Psoas muscle (tissue), 8 donors: ENCODE measurements around the gene PCDH9. TPM values are rescaled to one million over a fixed set of nuclear protein-coding genes. Genes with fewer than 3 reads are reported as not detected.

ENCODE experiments used
- ATAC-seq, 4 donors: fragments of 200-7000 bp; cut with Tn5 transposase; one replicate each; pipeline ENCODE4 v1.9.1; 2020; ENCODE audit warnings: moderate library complexity in 3 of 4, mild to moderate bottlenecking in 2 of 4
- DNase-seq, 2 donors: peaks; one replicate each; pipeline ENCODE4 v3.0.0-alpha.2; 2020
- H3K27ac ChIP-seq: fragments of 200-600 bp; one replicate; pipeline ENCODE4 v1.8.0; 2022
- H3K27me3 ChIP-seq, 3 donors: fragments of 200-600 bp in 1 of 3; one replicate each; pipeline versions ENCODE4 v1.6.1 to v1.8.0; 2013 to 2022; ENCODE audit warnings: low read length in 2 of 3, mild to moderate bottlenecking in 2 of 3, moderate library complexity in 1 of 3; ENCODE audit not compliant: insufficient read depth in 3 of 3
- H3K36me3 ChIP-seq, 2 donors: fragments of 200-600 bp in 1 of 2; one replicate each; pipeline versions ENCODE4 v1.6.1 to v1.8.0; 2013 to 2022; ENCODE audit warnings: low read depth in 1 of 2, mild to moderate bottlenecking in 1 of 2, moderate library complexity in 1 of 2; ENCODE audit not compliant: insufficient read depth in 1 of 2
- H3K4me1 ChIP-seq: fragments of 200-600 bp; one replicate; pipeline ENCODE4 v1.8.0; 2022
- H3K4me3 ChIP-seq: fragments of 200-600 bp; one replicate; pipeline ENCODE4 v1.8.0; 2022; ENCODE audit warnings: mild to moderate bottlenecking
- H3K9me3 ChIP-seq: fragments of 200-600 bp; one replicate; pipeline ENCODE4 v1.8.0; 2022
- WGBS, 3 donors: extraction: QIAGEN DNeasy Blood & Tissue Kit; methylation state at CpG; one replicate each; pipeline versions ENCODE4 v1.1.6 to v1.1.7; 2013; 5-methylcytosine and 5-hydroxymethylcytosine counted together
- intact Hi-C, 2 donors: fragments of 100-400 bp; cut with DNase I; formaldehyde crosslinking; loops; one replicate each; pipeline versions ENCODE4 v1.11.0 to v1.14.2; 2022
- polyA plus RNA-seq, 3 donors: library from polyadenylated mRNA; stranded (reverse); fragments of 200-250 nt; gene quantifications; one replicate each; pipeline ENCODE4 v1.2.3, GENCODE V29; 2013
- total RNA-seq, 4 donors: library from RNA; stranded (reverse); fragmentation: NEBNext Ultra II Directional in 2 of 4; extraction: Animal tissue kit (Norgen Biotek cat#: 25700) in 2 of 4; gene quantifications; one replicate each; pipeline versions ENCODE4 v1.2.1 to v1.2.4, GENCODE V29; 2021 to 2023
- TF ChIP-seq, protein P1 (sequence below): fragments of 200-600 bp; IDR thresholded peaks from one replicate; pipeline ENCODE4 v1.8.0; 2022; ENCODE audit warnings: antibody characterized with exemption
- donor health status: healthy with polysubstance abuse.
- donor health status: DM: no; HTN: no; CAD: no; lungs with moderate emphysema.
- donor health status: Bipolar disorder and iron deficiency.
- donor health status: healthy.
- donor health status: DM: yes; HTN: yes; CAD: no.
- donor health status: DM: no; HTN: no; CAD: no.
- donor health status: DM: no; HTN: no; CAD: no.
- donor health status: DM: yes; HTN: yes; CAD: no.

PCDH9 gene
- total and polyA plus RNA-seq, 7 donors = 0.27 to 4.9 (median 2.1) TPM

DNA sequence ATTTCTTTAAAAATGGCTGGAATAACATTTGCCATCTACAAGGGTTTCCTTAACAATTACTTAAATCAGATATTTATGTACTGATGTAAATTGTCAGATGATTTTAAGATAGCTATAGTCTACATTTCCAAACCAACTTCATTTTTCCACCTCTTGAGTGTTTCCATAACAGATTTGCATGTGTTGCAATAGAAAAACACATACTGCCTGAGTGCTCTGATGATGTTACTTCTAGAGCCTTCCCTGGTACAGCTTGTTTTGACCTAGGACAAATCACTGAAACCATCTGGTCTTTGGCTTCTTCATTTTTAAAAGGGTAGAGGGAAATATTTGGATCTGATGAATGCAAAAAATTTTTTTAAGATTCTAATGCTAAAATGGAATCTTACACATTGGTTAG is 245.9 kb downstream of the PCDH9 start:
- Histone ChIP-seq H3K27ac (no peak overlapping the region), H3K27me3 (no peaks in the 10 kb centered on the region), H3K9me3 (no peaks in the 10 kb centered on the region), H3K36me3 (no peaks in the 10 kb centered on the region), H3K4me1 (no peaks in the 10 kb centered on the region), H3K4me3 (no peak overlapping the region)
- ATAC-seq (no peak), DNase-seq (no peak)
- TF ChIP-seq, protein P1, sequence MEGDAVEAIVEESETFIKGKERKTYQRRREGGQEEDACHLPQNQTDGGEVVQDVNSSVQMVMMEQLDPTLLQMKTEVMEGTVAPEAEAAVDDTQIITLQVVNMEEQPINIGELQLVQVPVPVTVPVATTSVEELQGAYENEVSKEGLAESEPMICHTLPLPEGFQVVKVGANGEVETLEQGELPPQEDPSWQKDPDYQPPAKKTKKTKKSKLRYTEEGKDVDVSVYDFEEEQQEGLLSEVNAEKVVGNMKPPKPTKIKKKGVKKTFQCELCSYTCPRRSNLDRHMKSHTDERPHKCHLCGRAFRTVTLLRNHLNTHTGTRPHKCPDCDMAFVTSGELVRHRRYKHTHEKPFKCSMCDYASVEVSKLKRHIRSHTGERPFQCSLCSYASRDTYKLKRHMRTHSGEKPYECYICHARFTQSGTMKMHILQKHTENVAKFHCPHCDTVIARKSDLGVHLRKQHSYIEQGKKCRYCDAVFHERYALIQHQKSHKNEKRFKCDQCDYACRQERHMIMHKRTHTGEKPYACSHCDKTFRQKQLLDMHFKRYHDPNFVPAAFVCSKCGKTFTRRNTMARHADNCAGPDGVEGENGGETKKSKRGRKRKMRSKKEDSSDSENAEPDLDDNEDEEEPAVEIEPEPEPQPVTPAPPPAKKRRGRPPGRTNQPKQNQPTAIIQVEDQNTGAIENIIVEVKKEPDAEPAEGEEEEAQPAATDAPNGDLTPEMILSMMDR = no peak
- intact Hi-C loops = no loop called here

DNA sequence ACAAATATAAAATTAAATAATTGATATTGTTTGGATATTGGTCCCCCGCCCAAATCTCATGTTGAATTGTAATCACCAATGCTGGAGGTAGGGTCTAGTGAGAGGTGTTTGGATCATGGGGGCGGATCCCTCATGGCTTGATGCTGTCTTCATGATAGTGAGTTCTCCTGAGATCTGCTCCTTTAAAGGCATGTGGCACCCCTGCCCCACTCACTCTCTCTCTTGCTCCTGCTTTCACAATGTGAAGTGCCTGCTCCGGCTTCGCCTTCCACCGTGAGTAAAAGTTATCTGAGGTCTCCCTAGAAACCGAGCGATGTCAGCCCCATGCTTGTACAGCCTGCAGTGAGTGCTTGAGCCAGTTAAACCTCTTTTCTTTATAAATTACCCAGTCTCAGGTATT is 248.2 kb downstream of the PCDH9 start:
- Histone ChIP-seq H3K27me3 (no peaks in the 10 kb centered on the region), H3K9me3 (no peaks in the 10 kb centered on the region), H3K36me3 (no peaks in the 10 kb centered on the region), H3K4me1 (no peaks in the 10 kb centered on the region), H3K4me3 (no peak overlapping the region), H3K27ac (no peak overlapping the region)
- DNase-seq (no peak), ATAC-seq (no peak)
- 95 to 96% (median 95%) methylated on average over 7 of the region's 7 CpGs for WGBS, 3 donors
- intact Hi-C loops = no loop called here
- TF ChIP-seq, protein P1 = no peak

DNA sequence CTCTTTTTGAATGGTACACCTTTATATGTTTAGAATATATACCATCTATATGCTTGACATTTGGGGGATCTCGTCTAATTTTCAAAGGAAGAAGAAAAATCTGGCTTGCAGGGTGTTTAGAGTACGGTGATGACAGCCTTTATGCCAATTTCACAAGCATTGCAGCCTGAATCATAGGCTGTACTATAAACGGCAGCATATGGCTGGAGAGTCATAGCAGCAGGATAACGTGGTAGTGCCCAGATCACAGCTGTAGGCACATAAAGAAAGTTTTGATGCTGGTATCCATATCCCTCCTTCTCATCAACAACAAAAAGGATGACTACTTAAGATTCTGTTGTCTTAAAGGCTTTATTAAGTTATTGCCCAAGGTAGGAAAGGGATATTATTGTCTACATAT is 253.0 kb downstream of the PCDH9 start:
- no peak overlapping the region for H3K27ac ChIP-seq
- H3K9me3 ChIP-seq = no peaks in the 10 kb centered on the region
- H3K36me3 ChIP-seq = no peaks in the 10 kb centered on the region
- no peak overlapping the region for H3K4me3 ChIP-seq
- H3K27me3 ChIP-seq = no peaks in the 10 kb centered on the region
- no peak for DNase-seq
- intact Hi-C loops = no loop called here
- TF ChIP-seq, protein P1 = no peak
- WGBS, 3 donors = 52 to 60% (median 55%) methylated on average over 4 of the region's 4 CpGs
- no peak for ATAC-seq
- H3K4me1 ChIP-seq = no peaks in the 10 kb centered on the region

DNA sequence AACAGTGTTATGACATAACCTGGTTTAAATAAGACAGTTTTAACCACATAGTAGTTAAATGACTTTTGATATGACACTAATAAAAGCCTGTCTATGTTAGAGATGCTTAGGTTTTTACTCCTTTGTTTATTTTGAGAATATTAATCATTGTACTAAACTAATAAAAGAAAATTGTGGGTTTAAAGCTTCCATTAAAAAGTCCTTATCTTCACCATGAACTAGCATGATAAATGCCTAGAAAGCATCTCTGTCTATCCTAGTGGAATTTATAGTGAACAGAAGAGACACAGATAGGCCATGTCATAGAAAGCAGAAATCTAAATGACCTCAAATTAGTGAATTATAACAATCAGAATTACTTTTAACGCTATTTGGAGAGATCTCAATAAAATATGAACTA is 255.2 kb downstream of the PCDH9 start:
- TF ChIP-seq, protein P1 = no peak
- no peak overlapping the region for H3K27ac ChIP-seq
- H3K4me1 ChIP-seq = no peaks in the 10 kb centered on the region
- no peaks in the 10 kb centered on the region for H3K27me3 ChIP-seq
- intact Hi-C loops = no loop called here
- DNase-seq (no peak), ATAC-seq (no peak)
- no peak overlapping the region for H3K4me3 ChIP-seq
- WGBS, 3 donors = 92 to 98% (median 98%) methylated on average over 1 of the region's 1 CpG
- no peaks in the 10 kb centered on the region for H3K9me3 ChIP-seq
- no peaks in the 10 kb centered on the region for H3K36me3 ChIP-seq

DNA sequence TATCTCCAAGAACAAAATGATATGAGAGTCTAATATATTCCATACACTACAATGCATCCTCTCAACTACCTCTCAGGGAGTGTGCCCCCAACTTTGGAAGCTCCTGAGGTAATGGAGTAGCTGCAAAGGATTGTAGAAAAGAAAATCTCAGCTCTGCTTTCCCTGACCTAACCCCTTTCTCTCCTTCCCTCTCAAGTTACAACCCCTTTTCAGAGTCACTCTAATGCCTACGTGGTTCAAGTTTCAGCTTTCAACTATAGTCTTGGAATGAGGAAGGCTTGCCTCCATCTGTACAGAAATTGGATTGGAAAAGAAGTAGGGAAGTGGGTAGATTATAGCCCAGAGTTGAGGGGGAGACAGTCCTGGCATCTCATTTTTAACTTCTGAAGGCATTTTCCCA is 256.0 kb downstream of the PCDH9 start:
- no peak for ATAC-seq
- intact Hi-C loops = no loop called here
- H3K27me3 ChIP-seq = no peaks in the 10 kb centered on the region
- H3K4me3 ChIP-seq = no peak overlapping the region
- no peak overlapping the region for H3K27ac ChIP-seq
- H3K36me3 ChIP-seq = no peaks in the 10 kb centered on the region
- 12 to 30% (median 15%) methylated on average over 1 of the region's 1 CpG for WGBS, 3 donors
- H3K4me1 ChIP-seq = no peaks in the 10 kb centered on the region
- no peaks in the 10 kb centered on the region for H3K9me3 ChIP-seq
- TF ChIP-seq, protein P1 = no peak
- no peak for DNase-seq
